ENCODE results near the gene LRRC59. TPM values are rescaled to one million over a fixed set of nuclear protein-coding genes. Genes with fewer than 3 reads are reported as not detected.
A peak's percentile ranks its signal among the peaks of the same experiment; 100 is the strongest.

LRRC59 gene
- total and polyA plus RNA-seq, 2 of the 13 experiments (the other 11 are each of a cell fraction or from before 2014, with no cell fraction given), result 87.3 to 222 TPM

- TF ChIP-seq, protein P1, sequence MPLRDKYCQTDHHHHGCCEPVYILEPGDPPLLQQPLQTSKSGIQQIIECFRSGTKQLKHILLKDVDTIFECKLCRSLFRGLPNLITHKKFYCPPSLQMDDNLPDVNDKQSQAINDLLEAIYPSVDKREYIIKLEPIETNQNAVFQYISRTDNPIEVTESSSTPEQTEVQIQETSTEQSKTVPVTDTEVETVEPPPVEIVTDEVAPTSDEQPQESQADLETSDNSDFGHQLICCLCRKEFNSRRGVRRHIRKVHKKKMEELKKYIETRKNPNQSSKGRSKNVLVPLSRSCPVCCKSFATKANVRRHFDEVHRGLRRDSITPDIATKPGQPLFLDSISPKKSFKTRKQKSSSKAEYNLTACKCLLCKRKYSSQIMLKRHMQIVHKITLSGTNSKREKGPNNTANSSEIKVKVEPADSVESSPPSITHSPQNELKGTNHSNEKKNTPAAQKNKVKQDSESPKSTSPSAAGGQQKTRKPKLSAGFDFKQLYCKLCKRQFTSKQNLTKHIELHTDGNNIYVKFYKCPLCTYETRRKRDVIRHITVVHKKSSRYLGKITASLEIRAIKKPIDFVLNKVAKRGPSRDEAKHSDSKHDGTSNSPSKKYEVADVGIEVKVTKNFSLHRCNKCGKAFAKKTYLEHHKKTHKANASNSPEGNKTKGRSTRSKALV (CRISPR knock-in tag; IDR thresholded peaks at IDR 0.05), result no peak
- TF ChIP-seq KAT7 (CRISPR knock-in tag; IDR thresholded peaks at IDR 0.05; ENCODE audit: borderline replicate concordance) (no peak), ZNF207 (IDR thresholded peaks at IDR 0.05; ENCODE audit: borderline replicate concordance) (no peak), TBX2 (CRISPR knock-in tag; IDR thresholded peaks at IDR 0.05; ENCODE audit: borderline replicate concordance) (no peak), LRRFIP1 (CRISPR knock-in tag; conservative IDR thresholded peaks at IDR 0.05) (0 out of 2 replicates have a peak, but pooled peaks have one; percentile 33), DR1 (CRISPR knock-in tag; IDR thresholded peaks at IDR 0.05) (no peak), CBX5 (CRISPR knock-in tag; IDR thresholded peaks at IDR 0.05; ENCODE audit: borderline replicate concordance) (no peak), CCAR2 (optimal IDR thresholded peaks at IDR 0.05; ENCODE audit: low read depth, low read length) (no peak), DZIP1 (CRISPR knock-in tag; IDR thresholded peaks at IDR 0.05) (peak; percentile 6; the same call in 1 of the 2 replicates), DPF2 (CRISPR knock-in tag; IDR thresholded peaks at IDR 0.05; ENCODE audit: borderline replicate concordance, low read depth) (no peak), EEA1 (CRISPR knock-in tag; IDR thresholded peaks at IDR 0.05; ENCODE audit: borderline replicate concordance) (peak; percentile 79; the same call in 1 of the 2 replicates), ZKSCAN8 (CRISPR knock-in tag; IDR thresholded peaks at IDR 0.05; ENCODE audit: borderline replicate concordance) (no peak), SNRNP70 (IDR thresholded peaks at IDR 0.05; ENCODE audit: low read depth, low read length) (no peak), YY1 (IDR thresholded peaks at IDR 0.05; ENCODE audit: insufficient read depth, insufficient replicate concordance, low read depth, low read length) (no peak)
- TF ChIP-seq, protein P2, sequence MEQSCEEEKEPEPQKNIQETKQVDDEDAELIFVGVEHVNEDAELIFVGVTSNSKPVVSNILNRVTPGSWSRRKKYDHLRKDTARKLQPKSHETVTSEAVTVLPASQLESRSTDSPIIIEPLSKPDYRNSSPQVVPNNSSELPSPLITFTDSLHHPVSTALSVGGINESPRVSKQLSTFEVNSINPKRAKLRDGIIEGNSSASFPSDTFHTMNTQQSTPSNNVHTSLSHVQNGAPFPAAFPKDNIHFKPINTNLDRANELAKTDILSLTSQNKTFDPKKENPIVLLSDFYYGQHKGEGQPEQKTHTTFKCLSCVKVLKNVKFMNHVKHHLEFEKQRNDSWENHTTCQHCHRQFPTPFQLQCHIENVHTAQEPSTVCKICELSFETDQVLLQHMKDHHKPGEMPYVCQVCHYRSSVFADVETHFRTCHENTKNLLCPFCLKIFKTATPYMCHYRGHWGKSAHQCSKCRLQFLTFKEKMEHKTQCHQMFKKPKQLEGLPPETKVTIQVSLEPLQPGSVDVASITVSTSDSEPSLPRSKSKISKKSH (CRISPR knock-in tag; IDR thresholded peaks at IDR 0.05; ENCODE audit: borderline replicate concordance), result no peak
- TF ChIP-seq, protein P3, sequence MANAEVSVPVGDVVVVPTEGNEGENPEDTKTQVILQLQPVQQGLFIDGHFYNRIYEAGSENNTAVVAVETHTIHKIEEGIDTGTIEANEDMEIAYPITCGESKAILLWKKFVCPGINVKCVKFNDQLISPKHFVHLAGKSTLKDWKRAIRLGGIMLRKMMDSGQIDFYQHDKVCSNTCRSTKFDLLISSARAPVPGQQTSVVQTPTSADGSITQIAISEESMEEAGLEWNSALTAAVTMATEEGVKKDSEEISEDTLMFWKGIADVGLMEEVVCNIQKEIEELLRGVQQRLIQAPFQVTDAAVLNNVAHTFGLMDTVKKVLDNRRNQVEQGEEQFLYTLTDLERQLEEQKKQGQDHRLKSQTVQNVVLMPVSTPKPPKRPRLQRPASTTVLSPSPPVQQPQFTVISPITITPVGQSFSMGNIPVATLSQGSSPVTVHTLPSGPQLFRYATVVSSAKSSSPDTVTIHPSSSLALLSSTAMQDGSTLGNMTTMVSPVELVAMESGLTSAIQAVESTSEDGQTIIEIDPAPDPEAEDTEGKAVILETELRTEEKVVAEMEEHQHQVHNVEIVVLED (CRISPR knock-in tag; IDR thresholded peaks at IDR 0.05; ENCODE audit: borderline replicate concordance), result no peak
These were observed 837 bp downstream of the LRRC59 start (continued) for GRCh38 chr17:50396261-50397110.

All from HepG2 (cell line).